Fibroblast of upper back skin (primary cell): Measurements from ENCODE around the gene CPN2.
A peak's percentile ranks its signal among the peaks of the same experiment; 100 is the strongest.

Experiments
- DNase-seq: peaks from one replicate; pipeline ENCODE4 v3.0.0-alpha.2; 2013

The CPN2 gene

DNA sequence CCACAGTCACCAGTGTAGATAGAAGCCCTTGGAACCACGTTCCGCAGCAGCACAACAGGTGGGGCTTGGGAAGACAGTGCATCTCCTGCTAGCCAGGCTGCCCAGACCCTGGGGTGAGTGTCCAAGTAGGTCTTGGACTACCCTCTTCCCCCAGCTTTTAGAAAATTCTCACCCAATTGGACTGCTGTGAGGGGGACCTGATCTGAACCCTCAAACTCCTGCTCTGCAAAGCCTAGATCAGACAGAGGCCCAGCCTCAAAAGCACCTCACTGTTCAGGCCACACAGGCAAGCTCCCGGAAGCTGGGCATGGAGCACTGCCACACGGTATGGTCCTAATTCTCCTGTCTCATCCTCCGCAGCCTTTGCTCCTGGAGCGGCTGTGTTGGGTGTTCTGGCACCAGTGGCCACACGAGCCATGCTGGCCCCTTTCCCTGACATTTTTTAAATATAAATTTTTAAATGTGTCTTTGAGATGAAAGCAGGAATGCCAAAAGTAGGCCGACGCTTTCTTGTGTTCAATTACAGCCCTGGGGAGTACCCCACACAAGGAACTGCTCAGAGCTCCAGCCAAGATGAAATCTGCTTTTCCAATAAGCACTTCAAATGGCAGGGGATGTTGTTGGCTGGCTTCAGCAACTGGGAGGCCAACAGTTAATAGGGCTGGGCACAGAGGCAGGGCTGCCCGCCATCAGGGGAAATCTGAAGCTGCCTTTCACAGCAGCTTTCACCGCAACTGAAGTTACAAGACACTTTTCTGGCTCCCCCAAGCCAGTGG is 40.9 kb downstream of the CPN2 start:
- no peak for DNase-seq

DNA sequence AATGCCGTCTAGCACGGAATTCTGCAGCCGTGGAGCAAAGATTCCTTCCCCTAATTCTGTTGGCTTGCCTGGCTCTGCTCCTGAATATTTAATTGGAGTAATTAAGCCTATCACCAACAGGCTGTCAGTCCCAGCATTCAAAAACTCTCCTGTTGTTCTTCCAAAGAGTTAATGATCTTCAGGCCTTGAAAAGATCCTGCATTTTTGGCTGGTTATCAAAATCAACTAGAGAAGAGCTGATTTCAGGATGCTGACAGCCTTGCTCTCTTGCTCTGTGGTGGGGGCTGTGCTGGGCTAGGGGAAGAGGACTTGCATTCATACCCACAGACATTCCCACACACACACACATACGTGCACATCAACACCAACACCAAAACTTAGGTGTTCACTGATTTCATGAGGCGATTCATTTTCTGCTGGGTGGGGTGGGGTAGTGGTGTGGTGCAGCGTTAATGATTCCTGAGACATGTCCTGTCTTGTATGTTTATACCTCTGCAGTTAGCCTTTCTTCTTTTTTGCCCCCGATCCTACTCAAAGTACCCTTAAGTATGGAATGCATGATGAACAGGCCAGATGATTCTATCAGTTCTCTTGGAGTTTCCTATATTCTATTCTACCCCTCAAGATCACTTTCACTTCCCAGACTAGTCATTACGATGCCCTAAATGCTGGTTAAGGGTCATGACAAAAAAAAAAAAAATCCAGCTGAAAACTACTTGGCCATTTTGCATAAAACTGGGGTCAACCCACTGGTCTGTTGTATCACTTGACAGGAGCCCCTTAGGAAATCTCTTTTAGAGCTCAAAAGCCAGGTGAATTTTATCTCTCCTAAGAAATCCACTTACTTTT is 42.3 kb downstream of the CPN2 start:
- peak; percentile 63 for DNase-seq

DNA sequence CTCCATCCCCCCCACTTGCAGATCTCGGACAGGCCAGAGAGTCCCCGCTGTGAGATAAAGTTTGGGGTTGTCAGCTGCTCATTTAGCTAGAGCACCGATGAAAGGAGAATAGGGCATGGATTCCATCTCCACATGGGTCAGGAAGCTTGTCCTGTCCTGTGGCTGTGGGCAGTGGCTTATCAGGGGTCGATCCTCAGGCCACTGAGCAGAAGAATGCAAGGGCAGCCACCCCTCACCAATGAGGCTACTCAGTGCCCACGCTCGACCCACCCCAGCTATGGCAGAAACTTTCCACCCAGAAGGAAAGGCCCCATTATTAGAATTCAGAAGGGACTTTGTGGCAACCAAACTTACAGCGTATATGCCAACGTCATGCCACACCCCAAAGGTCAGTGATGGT is 43.3 kb downstream of the CPN2 start:
- no peak for DNase-seq

DNA sequence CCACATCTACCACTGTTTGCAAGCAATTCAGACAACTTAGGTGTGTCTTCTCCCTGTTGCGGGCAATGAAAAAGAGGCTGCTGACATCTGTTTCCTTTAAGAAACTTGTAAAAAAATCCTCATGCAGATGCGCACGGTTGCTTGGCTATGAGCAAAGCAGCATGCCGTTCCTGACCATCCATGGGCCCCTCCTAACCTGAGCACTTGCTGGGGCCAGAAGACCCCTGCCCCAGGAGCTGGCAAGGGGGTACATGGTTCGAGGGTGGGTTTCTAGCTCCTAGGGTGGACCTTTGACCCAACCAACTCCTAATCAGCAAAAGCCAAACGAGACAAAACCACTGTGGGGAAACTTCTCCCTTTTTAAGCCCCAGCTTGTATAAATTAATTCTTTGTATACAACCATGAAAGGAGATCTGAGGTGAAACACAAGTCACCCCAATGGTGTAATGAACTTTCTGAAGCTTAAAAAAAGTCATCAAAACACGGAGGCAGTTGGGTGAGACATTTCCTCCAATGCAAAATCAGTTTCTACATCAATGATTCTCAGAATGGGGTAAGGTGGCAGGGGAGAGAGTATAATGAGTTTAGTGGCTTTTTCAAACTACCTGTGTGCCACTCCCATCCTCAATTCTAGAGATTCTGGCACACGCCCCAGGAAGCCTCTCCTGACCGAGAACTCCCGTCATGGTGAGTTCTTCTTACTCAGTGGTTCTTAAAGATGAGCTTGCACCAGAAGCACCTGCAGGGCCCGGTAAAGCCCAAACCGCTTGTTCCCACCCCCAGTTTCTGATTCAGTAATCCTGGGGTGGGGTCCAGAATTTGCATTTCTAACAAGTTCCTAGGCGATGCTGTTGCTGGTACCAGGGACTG is 44.1 kb downstream of the CPN2 start:
- no peak for DNase-seq

DNA sequence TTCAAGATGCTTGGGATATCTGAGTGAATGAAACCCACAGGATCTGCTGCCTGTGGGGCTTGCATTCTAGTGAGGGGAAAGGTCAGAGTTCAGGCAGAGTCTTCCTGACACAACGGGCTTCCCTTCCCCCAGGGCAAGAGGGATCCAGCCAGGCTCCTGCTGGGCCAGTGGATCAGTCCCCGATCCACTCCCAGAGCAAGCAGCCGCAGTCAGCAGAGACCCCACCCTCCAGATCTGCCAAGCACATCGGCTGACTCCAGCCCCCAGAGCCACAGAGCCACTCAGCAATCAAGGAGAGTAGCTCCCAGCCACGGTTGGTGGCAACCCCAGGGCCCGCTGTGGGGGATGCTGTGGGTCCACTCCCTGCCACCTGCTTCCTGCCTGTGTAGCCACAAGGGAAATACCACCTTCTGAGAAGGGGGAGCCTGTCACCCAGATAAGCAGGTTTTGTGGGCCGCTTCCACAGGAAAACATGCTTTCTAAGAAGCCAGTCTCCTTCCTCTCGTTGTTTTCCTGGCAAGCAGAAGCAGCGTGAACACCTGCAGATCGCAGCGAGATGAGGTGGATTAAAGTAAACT is 44.9 kb downstream of the CPN2 start:
- no peak for DNase-seq

DNA sequence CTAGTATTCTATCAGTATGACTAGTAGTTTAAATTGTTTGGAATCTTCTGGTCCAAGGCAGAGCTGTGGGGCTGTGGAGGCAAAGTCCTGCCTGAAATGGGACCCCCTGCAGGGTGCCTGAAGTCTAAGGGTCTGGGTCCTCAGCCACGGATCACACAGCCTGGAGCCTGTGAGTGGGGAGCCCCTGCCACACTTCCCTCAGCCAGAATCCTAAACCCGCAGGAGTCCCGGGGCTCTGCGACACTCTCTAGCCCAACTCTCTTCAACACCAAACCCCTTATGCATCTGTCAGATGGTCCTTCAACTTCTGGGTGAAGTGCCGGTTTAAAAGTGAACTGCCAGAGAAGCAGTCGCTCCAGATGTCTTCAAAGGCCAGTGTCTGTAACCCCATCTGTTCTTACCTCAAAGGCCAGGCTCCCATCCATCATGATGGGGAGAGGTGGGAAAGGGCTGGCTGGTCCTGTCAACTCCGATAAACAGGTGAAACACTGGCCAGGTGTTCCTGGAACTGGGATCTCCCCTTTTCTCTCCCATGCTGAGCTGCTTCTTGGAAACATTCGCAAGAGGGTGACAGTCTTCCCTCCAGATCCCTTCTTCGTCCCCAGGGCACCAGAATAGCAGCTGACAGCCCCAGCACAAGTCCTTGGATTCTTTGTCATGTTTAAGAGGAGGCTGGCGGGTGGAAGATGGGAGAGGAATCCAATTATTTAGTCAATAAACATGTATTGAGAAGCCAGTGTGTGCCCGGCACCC is 45.6 kb downstream of the CPN2 start:
- no peak for DNase-seq

DNA sequence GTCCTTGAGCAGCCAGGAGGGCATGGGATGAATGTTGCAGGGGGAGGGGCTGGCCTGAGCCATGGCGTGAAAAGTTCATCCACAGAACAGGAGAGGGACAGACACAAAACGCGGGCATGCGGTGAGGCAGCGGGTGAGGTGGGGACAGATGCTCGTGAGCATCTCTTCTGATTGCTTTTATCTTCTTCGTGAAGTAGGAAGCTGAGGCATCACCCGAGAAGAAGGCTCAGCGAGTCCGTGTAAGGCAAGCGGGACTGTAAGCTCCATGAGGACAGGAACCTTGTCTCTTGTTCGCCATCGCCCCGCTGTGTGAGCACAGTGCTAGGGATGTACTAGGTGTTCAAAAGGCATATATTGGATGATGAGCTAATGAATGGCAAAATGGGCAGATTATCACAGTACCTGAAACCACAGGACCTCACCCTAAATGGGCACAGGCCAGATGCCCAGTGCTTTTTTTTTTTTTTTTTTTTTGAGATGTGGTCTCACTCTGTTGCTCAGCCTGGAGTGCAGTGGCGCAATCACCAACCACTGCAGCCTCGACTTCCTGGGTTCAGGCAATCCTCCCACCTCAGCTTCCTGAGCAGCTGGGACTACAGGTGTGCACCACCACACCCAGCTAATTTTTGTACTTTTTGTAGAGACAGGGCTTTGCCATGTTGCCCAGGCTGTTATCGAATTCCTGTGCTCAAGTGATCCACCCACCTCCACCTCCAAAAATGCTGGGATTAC is 46.8 kb downstream of the CPN2 start:
- no peak for DNase-seq

DNA sequence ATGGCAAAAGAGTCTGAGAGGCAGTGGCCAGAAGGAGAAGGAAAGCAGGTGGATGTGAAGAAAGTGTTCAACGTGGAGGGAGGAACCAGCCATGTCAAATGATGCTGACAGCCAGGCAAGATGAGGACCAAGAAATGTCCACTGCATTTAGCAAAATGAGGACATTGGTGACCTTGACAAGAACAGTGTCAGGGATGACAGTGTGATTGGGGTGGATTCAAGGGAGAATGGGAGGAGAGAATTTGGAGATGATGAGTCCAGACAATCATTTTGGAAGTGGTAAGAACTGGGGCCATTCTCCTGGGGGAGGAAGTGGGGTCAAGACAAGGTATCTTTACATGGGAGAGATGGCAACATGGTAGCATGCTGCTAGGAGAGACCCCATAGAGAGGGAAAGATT is 47.4 kb downstream of the CPN2 start:
- no peak for DNase-seq

DNA sequence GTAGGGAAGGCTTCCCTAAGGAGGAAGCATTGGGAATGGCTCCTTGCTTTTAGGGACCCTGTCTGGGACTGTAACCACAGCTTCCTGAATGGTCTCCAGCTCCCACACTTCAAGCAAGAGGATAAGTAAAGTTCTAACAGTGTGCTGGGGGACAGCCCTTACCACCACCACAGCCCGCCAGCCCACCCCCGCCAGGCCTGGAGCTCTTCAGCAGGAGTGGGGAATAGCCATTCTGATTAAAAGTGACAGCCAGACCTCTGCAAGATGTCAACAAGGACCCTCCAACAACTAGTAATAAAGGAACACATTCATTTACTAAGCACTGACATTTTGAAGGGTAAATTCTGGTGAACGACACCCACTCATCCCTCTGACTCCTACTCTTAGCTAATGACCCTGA is 49.4 kb downstream of the CPN2 start:
- DNase-seq: no peak

DNA sequence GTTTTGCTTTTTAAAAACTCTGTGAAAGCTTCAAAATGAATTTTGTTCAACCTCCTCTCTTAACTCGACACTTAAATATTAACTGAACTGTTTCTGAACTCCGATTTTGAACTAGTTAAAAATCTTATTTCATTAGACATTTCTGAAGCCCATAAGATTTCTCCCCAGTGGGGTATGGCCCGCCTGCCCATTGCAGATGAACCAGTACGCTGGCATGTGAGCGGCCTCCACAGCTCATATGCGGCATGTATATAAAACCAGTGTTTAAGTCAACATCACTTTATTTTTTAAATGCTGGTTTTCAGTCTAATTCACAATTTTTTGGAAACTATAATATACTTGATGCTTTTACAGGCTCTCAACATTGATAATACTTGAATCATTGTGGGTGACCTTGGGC is 50.2 kb downstream of the CPN2 start:
- DNase-seq: no peak

DNA sequence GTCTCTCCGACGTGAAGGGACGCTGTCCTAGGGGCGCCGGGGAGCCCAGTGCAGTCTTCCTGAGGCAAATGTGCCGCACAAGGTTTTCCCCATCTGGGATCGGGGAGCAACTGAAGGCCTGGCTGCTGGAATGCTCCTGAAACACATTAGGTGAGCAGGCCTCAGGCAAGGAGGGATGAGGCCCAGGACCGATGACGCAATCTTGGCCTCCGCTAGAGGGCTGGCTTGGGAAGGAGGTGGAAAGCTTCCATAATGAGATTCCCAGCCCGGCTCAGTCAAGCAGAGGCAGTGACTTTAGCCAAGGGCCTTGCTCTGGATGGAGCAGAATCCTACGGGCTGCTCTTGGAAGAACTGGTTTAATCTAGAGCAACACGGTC is 50.8 kb downstream of the CPN2 start:
- peak; percentile 82 for DNase-seq

DNA sequence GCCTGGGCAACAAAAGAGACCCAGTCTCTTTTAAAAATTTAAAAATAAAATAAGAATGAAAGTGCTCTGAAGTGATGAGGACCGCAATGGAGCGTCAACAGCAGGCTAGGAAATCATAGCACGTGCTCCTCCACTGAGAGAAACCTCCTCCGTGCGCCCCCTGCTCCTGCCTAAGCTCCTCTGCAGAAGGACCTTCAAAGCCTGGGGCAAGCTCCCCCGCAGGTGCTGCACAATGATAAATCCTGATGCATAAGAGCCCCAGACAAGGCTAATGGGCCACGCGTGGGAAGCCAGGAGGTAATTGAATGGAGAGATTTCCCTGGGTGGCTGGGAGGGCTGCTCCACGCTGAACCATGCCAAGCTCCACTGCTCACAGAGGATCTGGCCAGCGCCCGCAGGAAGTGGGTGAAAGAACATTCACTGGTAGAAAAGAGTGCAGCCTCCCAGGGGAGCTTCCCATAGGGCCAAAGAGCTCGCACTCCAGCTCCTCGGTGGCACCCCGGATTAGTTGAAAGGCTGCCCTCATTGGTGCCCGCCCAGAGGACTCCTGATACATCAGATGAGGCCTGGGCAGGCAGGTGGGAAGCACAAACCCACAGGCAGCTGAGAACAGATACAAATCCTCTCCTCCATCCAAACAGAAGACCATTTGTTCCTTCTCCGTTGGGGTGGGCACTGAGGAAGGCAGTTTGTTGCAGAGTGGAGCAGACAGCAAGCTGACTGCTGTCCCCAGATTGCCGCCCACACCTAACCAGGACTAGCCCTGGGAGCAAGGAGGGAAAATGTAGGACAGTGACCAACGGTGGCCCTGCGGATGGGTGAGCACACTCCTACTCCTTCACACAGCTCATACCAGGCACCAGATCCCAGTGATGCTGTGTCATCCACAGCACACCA is 52.5 kb downstream of the CPN2 start:
- no peak for DNase-seq

DNA sequence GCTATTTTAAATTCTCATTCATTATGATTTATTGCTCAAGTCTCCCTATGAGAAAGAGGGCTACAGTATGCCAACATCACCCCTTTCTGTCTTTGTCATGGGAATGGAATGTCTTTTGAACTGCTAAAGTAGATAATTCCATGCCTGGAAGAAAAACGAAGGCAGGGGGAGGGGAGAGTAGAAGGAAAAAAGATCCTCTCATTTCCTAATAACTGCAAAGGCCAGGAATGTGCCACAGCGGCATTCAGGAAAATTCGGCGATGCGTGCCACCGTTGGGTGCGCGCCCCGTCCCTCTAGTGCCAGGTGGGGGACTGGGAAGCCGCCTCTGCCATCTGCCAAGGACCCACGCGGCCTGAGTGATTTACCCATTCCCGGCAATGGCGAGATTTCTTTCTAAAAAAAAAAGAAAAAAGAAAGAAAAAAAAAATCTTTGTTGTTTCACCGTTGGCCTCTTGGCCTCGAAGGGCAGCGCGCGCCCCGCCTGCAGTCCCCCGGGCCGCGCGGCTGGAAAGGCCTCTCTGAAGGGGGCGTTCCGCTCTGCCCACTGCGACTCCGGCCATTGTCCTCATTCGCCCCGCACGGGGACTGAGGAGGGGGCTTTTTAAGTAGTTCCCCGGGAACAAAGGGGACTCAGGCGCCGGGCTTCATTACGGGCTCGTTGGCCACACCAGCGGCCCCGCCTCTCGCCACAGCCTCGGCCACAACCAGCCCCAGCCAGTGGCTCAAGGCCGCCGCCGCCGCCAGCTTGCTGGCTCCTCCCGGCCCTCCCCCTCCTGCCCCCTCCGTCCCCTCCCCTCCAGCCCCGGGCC is 54.5 kb downstream of the CPN2 start:
- DNase-seq: peak; percentile 90

DNA sequence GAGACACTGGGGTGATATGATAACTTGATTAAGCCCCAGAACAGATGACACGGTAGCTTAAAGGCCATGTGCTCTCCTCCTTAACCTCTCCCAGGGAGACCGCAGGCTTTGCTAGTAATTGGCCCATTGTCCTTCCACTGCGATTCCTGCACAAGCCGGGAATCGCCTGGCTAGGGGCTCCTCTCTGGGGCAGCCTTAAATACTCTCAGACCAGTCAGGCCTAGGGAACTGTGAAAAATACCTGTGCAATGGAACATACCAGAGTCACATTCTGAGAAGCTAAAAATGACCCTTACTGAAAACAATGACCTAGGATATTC is 56.3 kb downstream of the CPN2 start:
- DNase-seq: no peak

DNA sequence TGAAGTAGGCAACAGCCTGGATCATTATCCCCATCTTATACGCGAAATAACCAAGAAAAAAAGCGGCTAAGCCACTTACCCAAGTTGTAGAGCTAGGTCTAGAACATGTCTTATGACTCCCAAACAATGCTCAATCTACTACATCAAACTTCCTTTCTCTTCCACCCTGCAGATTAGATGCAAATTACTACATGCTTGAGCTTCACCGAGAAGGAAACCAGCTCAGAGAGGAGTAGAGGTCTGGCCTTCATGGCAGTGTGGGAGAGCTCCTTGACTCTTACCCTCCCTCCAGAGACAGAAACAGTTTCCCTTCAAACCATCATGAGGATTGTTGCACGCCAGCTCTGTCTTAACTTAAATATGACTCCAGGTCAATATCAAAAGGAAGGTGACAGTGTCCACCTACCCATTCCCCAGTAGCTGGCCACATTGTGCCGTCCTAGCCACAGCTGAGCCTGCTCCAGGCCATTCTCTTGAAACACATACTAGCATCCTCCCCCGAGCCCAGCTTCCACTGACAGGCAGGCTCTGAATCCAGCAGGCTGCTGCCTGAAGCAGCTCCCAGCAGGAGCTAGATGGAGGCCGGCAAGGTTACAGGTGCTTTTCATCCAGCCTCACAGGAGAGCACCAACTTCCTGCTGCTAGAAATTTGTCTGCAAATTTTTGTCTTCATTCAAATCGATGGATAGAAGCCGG is 56.8 kb downstream of the CPN2 start:
- no peak for DNase-seq

DNA sequence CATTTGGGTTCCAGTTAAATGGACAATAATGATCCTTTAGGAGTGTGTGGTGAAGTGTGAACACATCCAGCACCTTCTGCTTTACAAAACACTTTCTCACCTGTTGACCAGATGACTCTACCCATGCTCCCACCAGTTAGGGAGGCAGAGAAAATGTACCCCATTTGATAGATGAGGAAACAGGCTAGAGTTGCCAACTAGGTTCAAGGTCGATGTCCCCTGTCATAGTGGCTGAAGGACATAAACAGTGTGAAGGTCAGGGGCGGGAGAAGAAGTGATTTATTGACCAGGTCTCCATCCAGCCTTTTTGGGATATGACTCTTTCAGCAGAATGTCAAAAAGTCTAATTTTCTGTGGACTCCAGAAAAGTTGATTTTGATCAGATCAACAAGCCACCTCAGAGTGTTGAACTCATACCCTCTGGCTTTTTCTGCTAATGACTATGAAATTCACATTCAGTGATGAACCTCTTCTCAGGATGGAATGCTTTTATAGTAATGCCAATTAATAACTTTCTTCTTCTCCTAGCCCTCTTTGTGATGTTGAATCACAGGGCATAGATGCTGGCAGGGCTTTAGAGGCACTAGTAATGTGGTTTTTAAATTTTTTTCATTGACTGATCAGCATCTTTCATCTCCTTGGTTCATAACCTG is 57.5 kb downstream of the CPN2 start:
- DNase-seq: no peak

DNA sequence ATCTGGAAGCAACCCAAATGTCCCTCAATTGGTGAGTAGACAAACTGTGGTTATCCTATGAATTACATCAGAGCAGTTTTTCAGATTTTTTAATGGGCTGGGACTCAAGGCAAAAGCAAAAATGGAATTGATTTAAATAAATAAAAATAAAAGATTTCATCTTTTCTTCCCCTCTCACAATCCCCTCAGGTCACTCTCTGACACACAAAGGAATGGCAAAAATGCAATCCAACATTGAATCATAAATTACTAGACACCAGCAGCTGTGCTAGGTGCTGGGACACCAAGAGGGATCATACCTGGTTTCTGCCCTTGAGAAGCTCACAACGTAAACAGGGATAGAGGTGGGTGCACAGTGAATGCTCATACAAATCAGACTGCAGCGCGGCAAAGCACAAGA is 58.8 kb downstream of the CPN2 start:
- no peak for DNase-seq
